Upper lobe of left lung (tissue), 6 donors: ENCODE measurements around the gene RFX7. TPM values are rescaled to one million over a fixed set of nuclear protein-coding genes. Genes with fewer than 3 reads are reported as not detected.

ENCODE experiments used
- ATAC-seq, 2 donors: fragments of 200-7000 bp; cut with Tn5 transposase; one replicate each; pipeline ENCODE4 v1.9.1; 2022; ENCODE audit warnings: mild to moderate bottlenecking in 2 of 2, moderate library complexity in 2 of 2; ENCODE audit not compliant: low FRiP score in 2 of 2
- DNase-seq, 2 donors: peaks; one replicate each; pipeline ENCODE4 v3.0.0-alpha.2; 2019 to 2020
- H3K27ac ChIP-seq, 4 donors: fragments of 200-600 bp; sonication (generic); one replicate each; pipeline ENCODE4 v1.5.1; 2016 to 2019
- H3K27me3 ChIP-seq, 4 donors: fragments of 200-600 bp; sonication (generic); one replicate each; pipeline ENCODE4 v1.5.1; 2017 to 2019
- H3K36me3 ChIP-seq, 4 donors: fragments of 200-600 bp; sonication (generic); one replicate each; pipeline ENCODE4 v1.5.1; 2016 to 2019
- H3K4me1 ChIP-seq, 4 donors: fragments of 200-600 bp; sonication (generic); one replicate each; pipeline ENCODE4 v1.5.1; 2018 to 2019
- H3K4me3 ChIP-seq, 4 donors: fragments of 200-600 bp; sonication (generic); one replicate each; pipeline ENCODE4 v1.5.1; 2017 to 2019; ENCODE audit warnings: mild to moderate bottlenecking in 2 of 4, moderate library complexity in 1 of 4
- H3K9me3 ChIP-seq, 4 donors: fragments of 200-600 bp; sonication (generic); one replicate each; pipeline ENCODE4 v1.5.1; 2018 to 2019
- EP300 ChIP-seq, 4 donors: sonication (generic); formaldehyde crosslinking; IDR thresholded peaks; one replicate each; pipeline ENCODE4 v1.5.1; 2017; ENCODE audit warnings: antibody characterized with exemption in 4 of 4, control low read depth in 2 of 4
- POLR2A ChIP-seq, 4 donors: fragments of 450-650 bp; IDR thresholded peaks; one replicate each; pipeline ENCODE4 v1.5.1; 2016 to 2017; ENCODE audit warnings: antibody characterized with exemption in 4 of 4, mild to moderate bottlenecking in 2 of 4
- POLR2AphosphoS5 ChIP-seq, 2 donors: sonication (generic); formaldehyde crosslinking; IDR thresholded peaks; one replicate each; pipeline ENCODE4 v1.5.1; 2017; ENCODE audit warnings: antibody characterized with exemption in 2 of 2
- WGBS, 2 donors: methylation state at CpG; one replicate each; pipeline ENCODE4 v1.1.5; 2017 to 2018; 5-methylcytosine and 5-hydroxymethylcytosine counted together
- total RNA-seq, 6 donors: library from RNA; depleted of rRNA in 4 of 6; stranded (reverse); fragments of >200 nt in 4 of 6; gene quantifications; one replicate each; pipeline versions ENCODE4 v1.1.0 to v1.2.1, GENCODE V29; 2016 to 2021
- TF ChIP-seq, protein P1 (sequence below), 6 experiments: fragments of 450-650 bp in 4 of 6; fragments of 200-600 bp in 2 of 6; sonication (generic) in 2 of 6; IDR thresholded peaks; one replicate each; pipeline ENCODE4 v1.5.1; 2016 to 2019; ENCODE audit warnings: antibody characterized with exemption in 6 of 6
- donor health status: DM: no; HTN: no; CAD: no; lungs with moderate emphysema.
- donor health status: DM: no; HTN: yes; CAD: no; lungs with severe emphysema.

RFX7 gene
- total RNA-seq, 6 donors from 2014 or later, result 8.0 to 17.9 (median 12.5) TPM

DNA sequence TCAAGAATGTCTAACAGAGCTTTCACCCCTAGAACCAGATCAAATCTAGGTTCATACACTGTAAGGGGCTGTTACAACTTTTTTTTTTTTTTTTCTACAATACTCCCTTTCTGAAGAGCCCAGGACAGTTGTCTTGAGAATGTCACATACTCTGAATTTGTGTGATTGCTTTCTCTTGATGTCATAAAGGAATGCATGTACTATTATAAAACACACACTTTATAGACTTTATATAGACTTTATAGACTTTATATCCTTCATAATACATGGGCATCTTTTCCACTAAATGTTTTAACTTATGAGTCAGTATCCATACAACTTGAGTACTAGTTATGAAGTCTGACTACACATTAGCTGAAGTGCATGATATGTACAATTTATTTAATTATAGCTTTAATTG lies 26.3 kb downstream of the RFX7 start:
- TF ChIP-seq POLR2A (IDR thresholded peaks at IDR 0.05) (no peak), EP300 (IDR thresholded peaks at IDR 0.05) (no peak), POLR2AphosphoS5 (IDR thresholded peaks at IDR 0.05) (no peak)
- TF ChIP-seq, protein P1, sequence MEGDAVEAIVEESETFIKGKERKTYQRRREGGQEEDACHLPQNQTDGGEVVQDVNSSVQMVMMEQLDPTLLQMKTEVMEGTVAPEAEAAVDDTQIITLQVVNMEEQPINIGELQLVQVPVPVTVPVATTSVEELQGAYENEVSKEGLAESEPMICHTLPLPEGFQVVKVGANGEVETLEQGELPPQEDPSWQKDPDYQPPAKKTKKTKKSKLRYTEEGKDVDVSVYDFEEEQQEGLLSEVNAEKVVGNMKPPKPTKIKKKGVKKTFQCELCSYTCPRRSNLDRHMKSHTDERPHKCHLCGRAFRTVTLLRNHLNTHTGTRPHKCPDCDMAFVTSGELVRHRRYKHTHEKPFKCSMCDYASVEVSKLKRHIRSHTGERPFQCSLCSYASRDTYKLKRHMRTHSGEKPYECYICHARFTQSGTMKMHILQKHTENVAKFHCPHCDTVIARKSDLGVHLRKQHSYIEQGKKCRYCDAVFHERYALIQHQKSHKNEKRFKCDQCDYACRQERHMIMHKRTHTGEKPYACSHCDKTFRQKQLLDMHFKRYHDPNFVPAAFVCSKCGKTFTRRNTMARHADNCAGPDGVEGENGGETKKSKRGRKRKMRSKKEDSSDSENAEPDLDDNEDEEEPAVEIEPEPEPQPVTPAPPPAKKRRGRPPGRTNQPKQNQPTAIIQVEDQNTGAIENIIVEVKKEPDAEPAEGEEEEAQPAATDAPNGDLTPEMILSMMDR (IDR thresholded peaks at IDR 0.05), result no peak
- no peak for DNase-seq
- no peak overlapping the region for H3K27ac ChIP-seq
- no peak for ATAC-seq
- H3K4me1 ChIP-seq, result no peaks in the 10 kb centered on the region
- H3K9me3 ChIP-seq, result peaks cover 0 to under 1% (median 0%) of the 10 kb centered on the region in 4 donors
- H3K27me3 ChIP-seq, result no peaks in the 10 kb centered on the region
- peaks cover 0 to 3% (median 0%) of the 10 kb centered on the region in 4 donors for H3K36me3 ChIP-seq
- no peak overlapping the region for H3K4me3 ChIP-seq

DNA sequence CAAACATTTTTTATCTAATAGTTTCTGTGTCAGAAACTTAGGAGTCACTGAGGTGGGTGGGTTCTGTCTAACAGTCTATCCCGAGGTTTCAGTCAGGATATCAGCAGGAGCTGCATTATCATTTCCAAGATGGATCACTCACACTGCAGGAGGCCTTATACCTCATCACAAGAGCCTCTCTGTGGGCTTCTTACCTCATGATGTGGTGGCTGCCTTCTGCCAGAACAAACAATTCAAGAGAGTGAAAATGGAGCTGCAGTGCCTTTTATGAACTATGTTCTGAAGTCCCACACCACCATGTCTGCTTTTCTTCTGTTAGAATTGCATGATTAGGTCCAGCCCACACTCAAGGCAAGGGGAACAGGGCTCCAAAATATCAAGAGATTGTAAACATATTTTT lies 27.9 kb downstream of the RFX7 start:
- TF ChIP-seq, protein P1 (IDR thresholded peaks at IDR 0.05), result no peak
- TF ChIP-seq POLR2AphosphoS5 (IDR thresholded peaks at IDR 0.05) (no peak), EP300 (IDR thresholded peaks at IDR 0.05) (no peak), POLR2A (IDR thresholded peaks at IDR 0.05) (no peak)
- Histone ChIP-seq H3K9me3 (no peaks in the 10 kb centered on the region), H3K36me3 (peaks cover 0 to 3% (median 0%) of the 10 kb centered on the region in 4 donors), H3K27ac (no peak overlapping the region), H3K4me1 (no peaks in the 10 kb centered on the region), H3K4me3 (no peak overlapping the region), H3K27me3 (no peaks in the 10 kb centered on the region)
- ATAC-seq (no peak), DNase-seq (no peak)
- WGBS, 2 donors, result 58 to 69% methylated on average over 1 of the region's 1 CpG

DNA sequence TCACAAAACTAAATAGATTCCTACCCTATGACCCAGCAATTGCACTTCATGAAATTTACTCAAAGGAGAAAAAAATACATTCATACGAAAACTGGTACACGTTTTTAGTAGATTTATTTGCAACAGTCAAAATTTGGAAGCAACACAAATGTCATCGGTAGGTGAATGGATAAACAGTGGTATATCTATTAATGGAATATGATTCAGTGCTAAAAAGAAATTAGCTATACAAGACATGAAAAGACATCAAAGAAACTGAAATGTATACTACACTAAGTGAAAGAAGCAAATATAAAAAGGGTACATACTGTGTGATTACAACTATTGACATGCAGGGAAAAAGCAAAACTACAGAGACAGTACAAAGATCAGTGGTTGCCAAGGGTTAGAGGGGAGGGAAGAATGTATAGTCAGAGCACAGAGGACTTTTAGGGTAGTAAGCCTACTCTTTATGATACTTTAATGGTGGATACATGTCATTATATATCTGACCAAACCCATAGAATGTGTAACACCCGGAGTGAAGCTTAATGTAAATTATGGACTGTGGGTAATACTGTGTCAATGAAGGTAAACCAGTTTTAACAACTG lies 31.6 kb downstream of the RFX7 start:
- Histone ChIP-seq H3K27ac (no peak overlapping the region), H3K36me3 (peaks cover 0 to 3% (median 0%) of the 10 kb centered on the region in 4 donors), H3K9me3 (no peaks in the 10 kb centered on the region), H3K27me3 (no peaks in the 10 kb centered on the region), H3K4me3 (no peak overlapping the region), H3K4me1 (peaks cover 0 to 10% (median 5%) of the 10 kb centered on the region in 4 donors)
- no peak for TF ChIP-seq EP300 (IDR thresholded peaks at IDR 0.05)
- no peak for DNase-seq
- ATAC-seq, result no peak
- 95 to 97% methylated on average over 4 of the region's 4 CpGs for WGBS, 2 donors

DNA sequence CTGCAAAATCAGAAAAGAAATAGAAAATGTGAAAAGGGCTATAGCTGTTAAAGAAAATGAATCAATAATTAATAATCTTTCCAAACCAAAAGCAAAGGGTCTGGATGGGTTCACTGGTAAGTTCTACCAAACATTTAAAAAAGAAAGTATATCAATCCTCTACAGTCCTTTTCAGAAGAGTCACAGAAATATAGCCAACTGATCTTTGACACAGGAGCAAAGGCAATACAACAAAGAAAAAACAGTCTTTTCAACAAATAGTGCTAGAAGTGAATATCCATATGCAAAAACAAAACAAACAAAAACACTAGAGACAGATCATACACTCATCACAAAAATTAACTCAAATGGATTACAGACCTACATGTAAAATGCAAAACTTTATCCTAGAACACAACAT lies 32.6 kb downstream of the RFX7 start:
- peaks cover 0 to 10% (median 5%) of the 10 kb centered on the region in 4 donors for H3K4me1 ChIP-seq
- no peaks in the 10 kb centered on the region for H3K9me3 ChIP-seq
- ATAC-seq, result no peak
- no peak for DNase-seq
- no peaks in the 10 kb centered on the region for H3K27me3 ChIP-seq
- peaks cover 0 to 3% (median 0%) of the 10 kb centered on the region in 4 donors for H3K36me3 ChIP-seq
- H3K27ac ChIP-seq, result no peak overlapping the region
- no peak overlapping the region for H3K4me3 ChIP-seq
- no peak for TF ChIP-seq POLR2AphosphoS5 (IDR thresholded peaks at IDR 0.05)
- TF ChIP-seq, protein P1 (IDR thresholded peaks at IDR 0.05), result no peak
- no peak for TF ChIP-seq POLR2A (IDR thresholded peaks at IDR 0.05)
- no peak for TF ChIP-seq EP300 (IDR thresholded peaks at IDR 0.05)

DNA sequence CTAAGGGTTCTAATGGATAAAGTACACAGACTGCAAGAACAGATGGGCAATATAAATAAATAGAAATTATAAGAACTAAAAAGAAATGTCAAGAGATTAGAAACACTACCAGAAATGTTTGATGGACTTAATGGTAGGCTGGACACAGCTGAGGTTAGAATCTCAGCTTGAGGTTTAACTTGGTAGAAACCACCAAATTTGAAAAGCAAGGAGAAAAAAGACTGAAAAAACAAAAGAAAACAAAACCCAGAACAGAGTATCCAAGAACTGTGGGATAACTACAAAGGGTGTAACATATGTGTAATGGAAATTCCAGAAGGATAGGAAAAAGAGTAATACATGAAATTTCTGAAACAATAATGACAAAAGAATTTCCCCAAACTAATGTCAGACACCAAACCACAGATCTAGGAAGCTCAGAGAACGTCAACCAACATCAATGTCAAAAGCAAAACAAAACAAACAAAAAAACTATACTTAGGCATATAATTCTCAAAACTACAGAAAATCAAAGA lies 35.0 kb downstream of the RFX7 start:
- H3K27ac ChIP-seq, result no peak overlapping the region
- TF ChIP-seq, protein P1 (IDR thresholded peaks at IDR 0.05), result no peak
- TF ChIP-seq POLR2AphosphoS5 (IDR thresholded peaks at IDR 0.05) (no peak), EP300 (IDR thresholded peaks at IDR 0.05) (no peak), POLR2A (IDR thresholded peaks at IDR 0.05) (no peak)
- DNase-seq (no peak), ATAC-seq (no peak)
- H3K4me3 ChIP-seq, result no peak overlapping the region
- H3K36me3 ChIP-seq, result no peaks in the 10 kb centered on the region
- peaks cover 0 to 21% (median 9%) of the 10 kb centered on the region in 4 donors for H3K4me1 ChIP-seq
- no peaks in the 10 kb centered on the region for H3K9me3 ChIP-seq
- H3K27me3 ChIP-seq, result no peaks in the 10 kb centered on the region
- 66 to 78% methylated on average over 1 of the region's 1 CpG for WGBS, 2 donors
